ENCODE measurements around the gene MAP4K4.

The MAP4K4 gene

GRCh38 chr2:101692766-101693165, 4.7 kb upstream of the MAP4K4 start:
- DNase-seq (ENCODE audit: low read depth): no peak

DNA sequence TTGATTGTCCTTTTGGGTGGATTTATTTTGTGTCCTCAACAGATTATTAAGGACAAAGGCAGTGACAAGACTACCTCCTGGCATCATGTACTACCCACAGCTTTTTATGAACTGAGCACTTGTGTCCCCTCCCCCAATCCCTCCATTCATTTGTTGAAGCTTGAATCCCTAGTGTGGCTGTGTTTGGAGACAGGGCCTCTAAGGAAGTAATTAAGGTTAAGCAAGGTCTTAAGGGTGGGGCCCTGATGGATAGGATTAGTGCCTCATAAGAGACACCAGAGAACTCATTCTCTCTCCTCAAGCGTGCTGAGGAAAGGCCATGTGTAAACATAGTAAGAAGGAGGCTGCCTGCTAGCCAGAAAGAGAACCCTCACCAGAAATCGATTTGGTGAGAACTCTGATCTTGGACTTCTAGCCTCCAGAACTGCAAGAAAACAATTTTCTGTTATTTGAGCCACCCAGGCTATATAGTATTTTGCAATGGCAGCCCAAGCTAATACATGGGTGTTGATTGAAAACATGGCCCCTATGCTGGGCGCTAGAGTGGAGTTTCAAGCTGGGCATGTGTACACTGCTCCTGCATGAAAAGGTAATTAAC, 3.4 kb upstream of the MAP4K4 start:
- no peak for DNase-seq (ENCODE audit: low read depth)

- no peak for DNase-seq (ENCODE audit: low read depth)
Measured at GRCh38 chr2:101696272-101697123, 1.0 kb upstream of the MAP4K4 start.

DNA sequence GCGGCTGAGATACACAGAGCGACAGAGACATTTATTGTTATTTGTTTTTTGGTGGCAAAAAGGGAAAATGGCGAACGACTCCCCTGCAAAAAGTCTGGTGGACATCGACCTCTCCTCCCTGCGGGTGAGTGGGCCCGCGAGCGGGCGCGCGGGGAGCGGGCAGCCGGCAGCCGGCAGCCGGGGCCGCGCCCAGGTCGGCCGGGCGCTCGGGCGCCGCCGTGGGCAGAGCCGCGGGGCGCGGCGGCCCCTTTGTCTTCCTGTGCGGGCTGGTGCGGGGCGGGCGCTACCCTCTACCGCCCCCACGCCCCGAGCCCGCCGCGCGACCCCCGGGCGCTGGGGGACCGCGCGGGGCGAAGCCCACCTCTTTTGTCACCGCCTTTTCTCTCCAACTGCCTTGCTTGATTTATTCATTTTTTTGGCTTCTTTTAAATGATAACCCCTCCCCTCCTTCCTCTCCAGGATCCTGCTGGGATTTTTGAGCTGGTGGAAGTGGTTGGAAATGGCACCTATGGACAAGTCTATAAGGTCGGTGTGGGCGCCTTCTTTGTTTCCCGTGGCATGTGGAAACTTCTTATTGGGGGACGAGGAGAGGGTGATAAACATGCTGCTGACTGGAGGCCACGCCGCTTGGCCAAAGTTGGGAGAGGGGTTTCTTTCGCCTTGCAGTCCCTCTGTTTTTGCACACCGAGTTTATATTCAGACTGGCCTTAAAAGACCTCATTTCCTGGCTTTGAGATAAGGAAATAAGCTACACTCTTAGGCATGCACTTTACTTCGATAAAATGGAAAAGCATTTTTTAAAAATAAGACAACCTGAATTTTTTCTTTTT, 722 bp downstream of the MAP4K4 start:
- DNase-seq (ENCODE audit: low read depth): no peak

DNA sequence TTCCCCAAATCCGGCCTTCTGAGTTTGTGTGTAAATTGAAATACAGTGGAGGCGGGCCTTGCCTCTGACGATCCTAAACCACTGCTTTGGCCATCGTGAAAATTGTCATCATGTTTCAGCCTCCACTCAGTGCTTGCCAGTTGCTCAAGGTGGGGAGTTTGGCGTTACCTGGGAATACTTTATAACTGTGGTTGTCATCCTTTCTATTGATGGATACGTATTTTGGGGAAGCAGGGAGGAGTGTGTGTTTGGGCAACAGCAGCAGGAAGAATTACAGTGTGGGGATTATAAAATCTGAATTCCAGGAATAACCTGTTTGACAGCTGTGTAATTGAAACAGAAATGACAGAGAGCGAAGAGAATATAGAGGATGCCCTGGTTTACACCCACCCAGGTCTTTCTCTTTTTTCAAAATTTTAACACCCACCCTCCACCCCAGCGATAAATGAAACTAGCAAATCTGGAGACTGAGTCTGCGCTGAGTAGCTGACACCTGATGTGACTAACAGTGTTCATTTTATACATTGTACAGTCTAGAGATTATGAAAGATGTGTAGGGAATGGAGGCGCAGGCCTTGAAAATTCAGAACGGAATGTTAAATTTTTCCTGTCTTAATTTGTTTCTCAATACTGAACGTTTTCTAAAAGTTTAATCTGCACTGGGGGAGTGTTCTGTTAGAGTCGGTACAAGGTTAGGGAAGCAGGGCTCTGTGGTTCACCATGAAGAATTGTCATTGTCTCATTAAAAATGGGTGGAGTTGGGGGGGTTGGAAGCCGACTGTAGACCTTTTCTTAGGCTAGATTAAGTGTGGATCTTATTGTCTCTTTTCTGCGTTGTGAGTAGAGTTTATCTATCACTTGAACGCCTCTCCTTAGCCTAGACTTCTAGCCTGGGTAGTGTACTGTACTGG, 1.6 kb downstream of the MAP4K4 start:
- DNase-seq (ENCODE audit: low read depth): no peak

GRCh38 chr2:101699755-101700461, 2.4 kb downstream of the MAP4K4 start:
- DNase-seq (ENCODE audit: low read depth): no peak

- DNase-seq (ENCODE audit: low read depth): no peak
Measured at GRCh38 chr2:101704046-101704466, 6.5 kb downstream of the MAP4K4 start.

GRCh38 chr2:101704816-101705578, 7.5 kb downstream of the MAP4K4 start:
- DNase-seq (ENCODE audit: low read depth): no peak

- DNase-seq (ENCODE audit: low read depth): no peak
Measured at GRCh38 chr2:101706121-101706818, 8.8 kb downstream of the MAP4K4 start.

DNA sequence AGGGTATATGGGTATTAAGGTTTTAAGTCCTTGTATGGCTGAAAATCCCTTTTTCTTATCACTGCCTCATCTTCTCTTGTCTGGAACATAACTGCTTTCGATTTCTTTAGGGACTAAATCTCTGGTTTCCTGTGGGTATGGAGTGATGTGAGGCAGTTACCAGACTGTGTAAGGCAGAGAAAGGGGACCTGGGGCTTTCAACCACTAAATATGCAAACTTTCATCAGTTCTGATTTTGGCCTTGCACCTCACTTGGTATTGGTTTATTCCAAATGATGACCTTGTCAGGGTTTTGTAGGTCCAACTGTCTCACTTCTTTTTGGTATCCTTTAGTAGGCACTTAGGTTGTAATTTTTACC, 9.3 kb downstream of the MAP4K4 start:
- DNase-seq (ENCODE audit: low read depth): no peak

GRCh38 chr2:101710036-101710435, 12.5 kb downstream of the MAP4K4 start:
- DNase-seq (ENCODE audit: low read depth): no peak

GRCh38 chr2:101710471-101711318, 13.2 kb downstream of the MAP4K4 start:
- no peak for DNase-seq (ENCODE audit: low read depth)

DNA sequence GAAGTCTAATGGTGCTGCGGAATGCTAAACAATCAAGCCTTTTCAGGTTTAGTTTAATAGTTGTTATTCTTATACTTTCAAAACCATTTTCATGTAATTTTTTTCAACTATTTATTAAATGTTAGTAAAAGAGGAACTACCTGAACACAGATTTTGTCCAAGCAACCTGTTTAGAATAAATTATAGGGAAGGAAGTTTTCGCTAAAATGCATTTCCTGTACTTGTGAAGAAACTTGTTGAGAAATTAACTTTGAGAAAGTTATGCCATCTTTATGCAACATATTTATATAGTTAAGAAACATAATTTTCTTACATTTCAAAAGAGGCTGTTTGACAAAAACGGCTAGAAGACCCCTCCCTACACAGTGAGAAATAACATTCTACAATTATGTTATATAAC, 16.6 kb downstream of the MAP4K4 start:
- DNase-seq (ENCODE audit: low read depth): no peak

GRCh38 chr2:101717071-101717845, 19.8 kb downstream of the MAP4K4 start:
- DNase-seq (ENCODE audit: low read depth): no peak

DNA sequence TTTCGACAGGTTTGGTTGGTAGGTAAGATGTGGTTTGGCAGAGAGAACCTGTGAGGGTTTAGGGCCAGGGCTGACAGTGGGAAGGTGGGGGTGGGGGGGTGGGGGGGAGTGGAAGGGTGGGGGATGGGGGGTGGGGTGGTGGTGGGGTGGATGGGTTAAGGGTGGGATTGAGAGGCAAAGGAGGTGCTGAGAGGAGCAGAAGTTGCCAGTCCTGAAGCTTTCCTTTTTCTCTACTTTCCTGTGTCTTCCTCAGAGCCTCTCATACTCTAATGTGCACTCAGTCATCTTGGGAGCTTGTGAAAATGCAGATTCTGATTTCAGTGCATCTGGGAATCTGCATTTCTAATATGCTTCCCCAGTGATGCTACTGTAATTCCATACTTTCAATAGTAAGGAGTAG, 21.0 kb downstream of the MAP4K4 start:
- DNase-seq (ENCODE audit: low read depth): no peak

DNA sequence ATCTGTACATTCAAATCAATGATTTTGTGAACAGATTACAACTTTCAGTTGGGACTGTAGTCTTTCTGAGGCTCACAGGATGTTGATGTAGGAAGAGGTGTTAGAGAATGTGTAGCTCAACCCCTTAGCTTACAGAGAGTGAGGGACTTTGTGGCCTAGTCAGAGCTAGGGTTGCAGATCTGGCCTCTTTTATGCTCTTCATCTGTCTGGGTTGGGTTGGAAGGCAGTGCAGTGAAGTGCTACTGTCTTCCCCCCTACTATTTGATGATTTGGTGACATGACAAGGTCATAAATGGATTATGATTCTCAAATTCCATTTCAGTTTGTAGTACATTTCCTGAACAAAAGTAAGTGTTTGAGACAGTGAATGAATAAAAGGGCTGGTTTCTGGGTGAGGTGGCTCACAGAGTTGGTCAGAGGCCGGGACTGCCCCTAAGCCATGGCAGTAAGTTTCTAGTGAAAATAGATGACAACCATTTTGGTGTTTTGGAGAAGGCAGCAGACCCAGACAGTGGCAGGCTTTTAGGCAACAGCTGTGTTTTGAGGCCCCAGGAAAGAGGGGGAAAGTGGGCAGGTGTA, 21.6 kb downstream of the MAP4K4 start:
- no peak for DNase-seq (ENCODE audit: low read depth)

GRCh38 chr2:101720732-101721131, 23.2 kb downstream of the MAP4K4 start:
- no peak for DNase-seq (ENCODE audit: low read depth)

- DNase-seq (ENCODE audit: low read depth): no peak
Measured at GRCh38 chr2:101722864-101723263, 25.4 kb downstream of the MAP4K4 start.

All from activated gamma-delta T cell treated with anti-CD3 and anti-CD28 coated beads, Interleukin-2, amount 50 U/mL, for 16 hours (primary cell).